IPS-18c (cell line): ENCODE measurements around the gene RASGRP1.

Experiments used
- H3K4me3 ChIP-seq: 2 replicates; pipeline ENCODE4 v1.7.0; 2013; ENCODE audit warnings: low read depth, mild to moderate bottlenecking, low read length, moderate library complexity; ENCODE audit not compliant: insufficient read depth
- H3K9me3 ChIP-seq: one replicate; pipeline ENCODE4 v1.6.1; 2013; ENCODE audit warnings: mild to moderate bottlenecking, low read length, moderate library complexity; ENCODE audit not compliant: control insufficient read depth, insufficient read depth

RASGRP1 gene

DNA sequence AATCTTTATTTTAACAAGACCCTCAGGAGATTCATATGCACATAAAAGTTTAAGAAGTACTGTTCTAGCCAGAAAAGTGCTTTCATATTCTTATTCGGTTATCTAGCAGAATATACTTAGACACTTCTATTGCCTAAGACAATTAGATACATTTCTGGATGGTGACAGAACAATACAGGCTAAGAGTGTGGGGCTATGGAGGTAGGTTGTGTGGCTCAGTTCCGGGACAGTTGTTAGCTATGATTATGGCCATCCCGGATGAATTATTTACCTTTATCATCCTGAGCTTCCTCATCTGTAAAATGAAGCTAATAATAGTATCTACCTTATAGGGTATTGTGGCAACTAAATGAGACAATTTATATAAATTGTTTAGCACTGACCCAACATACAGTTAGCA is 104.1 kb downstream of the RASGRP1 start:
- Histone ChIP-seq H3K9me3 (no peaks in the 10 kb centered on the region), H3K4me3 (no peak overlapping the region)

DNA sequence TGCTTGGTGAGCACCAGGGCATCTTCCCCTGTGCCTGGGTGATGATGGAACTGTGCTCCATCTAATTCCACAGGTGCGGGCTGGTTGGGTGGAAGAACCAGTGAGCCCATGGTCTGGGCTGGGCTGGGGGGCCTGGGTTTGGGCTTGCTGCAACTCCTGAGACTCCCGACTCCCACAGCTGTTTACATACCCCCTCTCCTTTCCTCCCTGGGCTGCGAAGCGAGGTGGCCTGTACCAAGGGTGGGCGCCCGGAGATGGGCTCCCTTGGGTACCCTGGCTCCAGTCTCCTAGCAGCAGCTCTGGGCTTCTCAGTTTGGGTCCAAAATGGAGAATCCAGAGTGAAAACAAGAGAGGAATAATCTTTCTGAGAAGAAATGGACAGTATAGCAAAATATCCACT is 105.1 kb downstream of the RASGRP1 start:
- H3K9me3 ChIP-seq: no peaks in the 10 kb centered on the region
- no peak overlapping the region for H3K4me3 ChIP-seq

DNA sequence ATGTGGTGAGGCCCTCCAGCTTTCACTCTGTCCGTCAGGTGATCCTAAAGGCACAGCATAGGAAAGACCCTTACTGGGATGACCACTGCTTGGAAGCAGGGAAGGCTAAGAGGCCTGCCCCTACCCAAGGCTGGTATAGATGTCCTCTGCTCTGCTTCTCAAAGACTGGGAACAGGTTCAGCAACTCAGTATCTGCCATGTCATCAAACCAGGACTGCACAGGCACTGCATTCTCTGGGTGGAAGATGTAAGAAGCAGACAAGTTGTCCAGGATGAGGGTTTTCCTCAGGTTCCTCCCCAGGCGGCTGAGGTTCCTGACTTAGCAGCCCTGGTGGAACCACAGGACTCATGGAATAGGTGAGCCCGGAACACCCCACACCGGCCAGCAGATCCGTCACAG is 106.0 kb downstream of the RASGRP1 start:
- Histone ChIP-seq H3K9me3 (no peaks in the 10 kb centered on the region), H3K4me3 (no peak overlapping the region)

DNA sequence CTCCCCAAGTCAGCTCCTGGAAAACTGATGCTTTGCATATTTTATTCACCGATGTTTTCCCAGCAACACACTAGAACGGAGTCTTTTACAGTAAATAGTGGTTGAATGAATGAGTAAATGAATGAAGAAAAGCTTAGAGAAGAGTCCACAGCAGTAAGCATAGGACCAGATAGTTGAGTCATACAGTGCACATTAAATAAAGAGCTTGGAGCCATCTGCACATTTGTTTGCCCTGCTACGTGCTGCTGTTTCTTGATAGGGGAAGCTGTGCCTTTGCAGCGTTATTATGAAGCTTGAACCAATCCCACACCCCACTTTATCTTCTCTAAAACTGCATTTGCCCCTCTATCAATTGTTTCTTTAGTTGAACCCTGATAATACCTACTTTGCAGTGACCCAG is 109.5 kb downstream of the RASGRP1 start:
- Histone ChIP-seq H3K4me3 (peak overlapping the region; percentile 91), H3K9me3 (no peaks in the 10 kb centered on the region)

DNA sequence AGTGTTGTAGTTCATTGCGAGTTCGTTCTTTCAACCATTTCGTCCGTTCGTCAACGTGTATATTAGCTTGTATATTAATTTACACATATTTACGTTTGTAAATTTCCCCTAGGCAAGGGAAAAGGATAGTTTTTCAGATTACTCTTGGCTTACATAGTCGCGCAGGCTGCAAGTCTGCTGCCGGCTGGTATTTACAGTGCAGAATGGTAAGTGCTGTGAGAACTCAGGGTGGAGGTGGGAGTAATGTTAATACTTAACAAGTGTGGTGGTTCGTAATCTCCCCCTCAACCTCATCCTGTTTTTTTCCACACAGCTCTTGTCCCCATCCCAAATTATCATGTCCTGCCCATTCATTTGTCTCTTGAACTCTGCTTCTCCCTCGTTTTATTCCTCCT is 109.9 kb downstream of the RASGRP1 start:
- Histone ChIP-seq H3K4me3 (peak overlapping the region; percentile 91), H3K9me3 (no peaks in the 10 kb centered on the region)

DNA sequence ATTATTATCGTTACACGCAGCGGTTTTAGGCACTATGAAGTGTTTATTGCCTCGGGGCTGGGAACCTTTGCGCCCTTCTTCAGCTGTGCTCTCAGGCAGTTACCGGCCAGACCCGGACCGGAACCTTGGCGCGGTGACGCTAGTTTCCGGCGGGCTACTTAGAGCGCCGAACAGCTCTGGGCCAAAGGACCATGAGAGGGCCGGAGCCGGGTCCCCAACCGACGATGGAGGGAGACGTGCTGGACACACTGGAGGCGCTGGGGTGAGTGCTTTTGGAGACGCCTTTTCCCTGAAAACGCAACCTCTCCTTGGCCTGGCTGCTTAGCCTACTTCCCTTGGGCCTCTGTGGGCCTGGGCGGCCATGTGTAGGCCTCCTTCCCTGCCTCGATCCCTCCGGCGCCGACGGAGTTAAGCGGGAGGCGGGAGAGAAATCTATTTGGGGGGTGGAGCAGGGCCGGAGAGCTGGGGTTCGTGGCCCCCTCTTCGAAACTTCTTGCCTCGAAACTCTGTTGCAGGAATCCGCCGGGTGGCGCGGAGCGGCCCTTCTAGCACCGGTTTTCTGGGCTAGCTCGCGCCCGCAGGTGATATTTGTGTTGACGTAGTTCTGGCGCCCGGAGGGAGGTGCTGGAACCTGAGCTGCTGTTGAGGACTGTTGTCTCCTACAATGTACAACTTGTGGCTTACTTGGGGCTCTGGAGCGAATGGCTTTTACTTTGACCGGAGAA is 110.5 kb downstream of the RASGRP1 start, which contains the start of gene FAM98B:
TSS of gene FAM98B (plus strand) at position 157 of the 725 bp plus-strand sequence. CDS start at position 192, 35 bp downstream.
- Histone ChIP-seq H3K9me3 (no peaks in the 10 kb centered on the region), H3K4me3 (peak within 1 kb of the TSS; percentile 91)

DNA sequence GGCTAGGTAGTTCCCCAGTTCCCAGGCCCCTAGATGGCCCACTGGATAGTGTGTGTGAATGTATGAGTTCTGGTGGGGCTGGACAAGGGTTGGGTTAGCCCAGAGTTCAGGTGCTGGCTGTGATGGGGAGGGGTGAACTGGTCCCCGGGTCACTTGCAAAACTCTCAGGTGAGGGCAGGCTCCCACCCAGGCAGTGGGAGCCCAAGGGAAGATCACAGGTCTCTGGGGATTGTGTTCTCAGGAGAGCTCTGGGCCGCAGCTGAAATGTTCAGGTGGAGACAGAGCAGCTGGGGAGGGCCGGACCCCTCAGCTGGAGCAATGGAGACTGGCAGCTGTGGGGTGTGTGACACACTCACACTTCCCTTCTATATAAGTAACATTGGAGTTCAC is 123.5 kb downstream of the RASGRP1 start:
- no peaks in the 10 kb centered on the region for H3K9me3 ChIP-seq
- H3K4me3 ChIP-seq: no peak overlapping the region

DNA sequence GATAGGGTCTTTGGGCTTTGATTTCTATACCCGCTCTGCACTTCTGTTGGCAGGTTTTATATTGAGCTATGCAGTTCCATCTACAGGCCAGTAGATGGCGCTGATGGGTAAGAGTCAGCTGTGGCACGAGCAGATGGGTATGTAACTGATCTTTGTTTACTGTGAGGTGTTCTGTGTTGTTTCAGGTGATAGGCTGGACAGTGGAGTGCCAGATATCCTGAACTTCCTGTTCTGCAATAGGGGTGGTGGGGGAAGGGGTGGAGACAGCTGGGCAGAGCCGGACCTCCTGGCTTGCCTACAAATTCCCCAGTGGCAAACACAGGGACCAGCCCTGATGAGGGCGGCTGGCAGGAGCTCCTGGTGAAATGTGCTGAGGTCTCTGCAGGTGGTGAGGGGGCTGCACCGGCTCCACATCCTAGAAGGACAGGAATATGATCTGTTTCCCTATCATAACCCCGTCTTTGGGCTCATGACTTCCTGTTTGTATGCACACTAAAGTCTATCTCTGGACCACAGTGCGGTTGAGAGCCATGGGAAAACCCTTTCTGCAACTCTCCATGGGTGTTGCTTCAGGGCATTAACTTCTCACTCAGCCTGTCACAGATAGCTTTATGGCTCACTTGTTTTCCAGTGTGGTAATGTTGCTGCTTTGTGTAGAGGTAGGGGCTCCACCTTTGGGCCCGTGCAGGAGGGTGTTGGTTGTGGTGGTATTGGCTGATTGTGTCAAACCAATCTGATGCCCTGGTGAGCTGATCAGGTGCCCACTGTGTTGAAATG is 124.1 kb downstream of the RASGRP1 start:
- H3K9me3 ChIP-seq: no peaks in the 10 kb centered on the region

More for the DNA sequence above, 124.1 kb downstream of the RASGRP1 start:
- H3K4me3 ChIP-seq: no peak overlapping the region
